HepG2 (cell line): Measurements from ENCODE around the gene CYBC1. TPM values are rescaled to one million over a fixed set of nuclear protein-coding genes. Genes with fewer than 3 reads are reported as not detected.

Experiments used
- E2F2 ChIP-seq: sonication (generic); formaldehyde crosslinking; IDR thresholded peaks from 2 replicates; pipeline ENCODE4 v1.4.0; 2020; ENCODE audit warnings: missing genetic modification reagents, borderline replicate concordance
- HNF1A ChIP-seq, 2 experiments: sonication (generic) in 1 of 2; formaldehyde crosslinking in 1 of 2; IDR thresholded peaks; 2 replicates each; pipeline versions ENCODE4 v1.4.0 to v1.6.1; 2016 to 2020; ENCODE audit warnings: borderline replicate concordance in 1 of 2, low read depth in 1 of 2, mild to moderate bottlenecking in 1 of 2, missing genetic modification reagents in 1 of 2
- HNRNPH1 ChIP-seq: fragments of 200-400 bp; formaldehyde crosslinking; optimal IDR thresholded peaks from 2 replicates; pipeline ENCODE3; 2017; ENCODE audit warnings: mild to moderate bottlenecking, low read depth, low read length
- KLF15 ChIP-seq: sonication (generic); formaldehyde crosslinking; IDR thresholded peaks from 2 replicates; pipeline ENCODE4 v1.8.1; 2023; ENCODE audit warnings: borderline replicate concordance, mild to moderate bottlenecking, inconsistent platforms, missing genetic modification reagents, mixed read lengths
- NR0B2 ChIP-seq: sonication (generic); formaldehyde crosslinking; IDR thresholded peaks from 2 replicates; pipeline ENCODE4 v1.4.0; 2020; ENCODE audit warnings: mild to moderate bottlenecking, missing genetic modification reagents
- NR2F1 ChIP-seq, 2 experiments: fragments of 450-650 bp in 1 of 2; formaldehyde crosslinking in 1 of 2; IDR thresholded peaks; 2 replicates each; pipeline versions ENCODE4 v1.5.0 to v1.6.1; 2016 to 2020; ENCODE audit warnings: mild to moderate bottlenecking in 1 of 2, missing compliant biosample characterization in 1 of 2, missing genetic modification reagents in 1 of 2, moderate library complexity in 1 of 2
- SNAPC4 ChIP-seq: sonication (generic); formaldehyde crosslinking; IDR thresholded peaks from 2 replicates; pipeline ENCODE4 v1.4.0; 2020; ENCODE audit warnings: mild to moderate bottlenecking, missing genetic modification reagents
- TOE1 ChIP-seq: sonication (generic); formaldehyde crosslinking; IDR thresholded peaks from 2 replicates; pipeline ENCODE4 v1.4.0; 2020; ENCODE audit warnings: mild to moderate bottlenecking, missing genetic modification reagents
- ZKSCAN8 ChIP-seq: IDR thresholded peaks from 2 replicates; pipeline ENCODE4 v1.6.1; 2016; ENCODE audit warnings: borderline replicate concordance, missing genetic modification reagents, missing compliant biosample characterization
- ZNF296 ChIP-seq: sonication (generic); formaldehyde crosslinking; conservative IDR thresholded peaks from 2 replicates; pipeline ENCODE4 v1.5.0; 2020; ENCODE audit warnings: mild to moderate bottlenecking, missing genetic modification reagents
- ZNF33A ChIP-seq: sonication (generic); formaldehyde crosslinking; IDR thresholded peaks from 2 replicates; pipeline ENCODE4 v1.5.1; 2020; ENCODE audit warnings: missing genetic modification reagents, mild to moderate bottlenecking, moderate library complexity, borderline replicate concordance
- ZNF616 ChIP-seq: sonication (generic); formaldehyde crosslinking; IDR thresholded peaks from 2 replicates; pipeline ENCODE4 v1.5.0; 2020; ENCODE audit warnings: low read depth, mild to moderate bottlenecking, missing genetic modification reagents
- ZNF768 ChIP-seq: sonication (generic); formaldehyde crosslinking; IDR thresholded peaks from 2 replicates; pipeline ENCODE4 v1.4.0; 2020; ENCODE audit warnings: missing genetic modification reagents
- polyA plus RNA-seq, 8 experiments: library from polyadenylated mRNA; depleted of rRNA in 3 of 8; stranded (reverse) in 7 of 8; unstranded in 1 of 8; fragments of >200 nt; fragmentation: Illumina TruSeq in 4 of 8; extraction: Trizol in 4 of 8; gene quantifications; 2 replicates each; pipeline versions ENCODE4 v1.2.1 to v1.2.3, GENCODE V29; 2011 to 2016; ENCODE audit warnings: low read depth in 4 of 8, missing spikeins in 1 of 8, mixed read lengths in 1 of 8; ENCODE audit not compliant: insufficient read depth in 1 of 8
- total RNA-seq, 5 experiments: library from RNA; depleted of rRNA; stranded (reverse); fragments of >200 nt; fragmentation: Illumina TruSeq; extraction: Trizol; gene quantifications; 2 replicates each; pipeline ENCODE4 v1.2.3, GENCODE V29; 2016; ENCODE audit warnings: low read depth in 1 of 5

The CYBC1 gene
- total and polyA plus RNA-seq, 2 of the 13 experiments (the other 11 are each of a cell fraction or from before 2014, with no cell fraction given), result 43.4 to 44.1 TPM

GRCh38 chr17:82418001-82418986 lies 32.3 kb downstream of the CYBC1 start, which contains the start of the genes HEXD and OGFOD3 (continued):
- TF ChIP-seq HNF1A (IDR thresholded peaks at IDR 0.05; ENCODE audit: low read depth) (no peak), HNF1A (CRISPR knock-in tag; IDR thresholded peaks at IDR 0.05; ENCODE audit: borderline replicate concordance) (no peak), ZKSCAN8 (CRISPR knock-in tag) (no peak), ZNF616 (CRISPR knock-in tag) (peak; percentile 88; the same call in 1 of the 2 replicates), ZNF33A (CRISPR knock-in tag) (no peak), HNRNPH1 (no peak), SNAPC4 (CRISPR knock-in tag) (no peak), NR0B2 (CRISPR knock-in tag) (peak; percentile 91; the same call in 1 of the 2 replicates), ZNF296 (CRISPR knock-in tag) (no peak), KLF15 (CRISPR knock-in tag) (no peak), E2F2 (CRISPR knock-in tag) (no peak; the same call in 1 of the 2 replicates), NR2F1 (CRISPR knock-in tag; IDR thresholded peaks at IDR 0.05) (no peak), ZNF768 (peak; percentile 58), TOE1 (CRISPR knock-in tag) (no peak)
